HepG2 (cell line): Measurements from ENCODE around the gene CTNND1. TPM values are rescaled to one million over a fixed set of nuclear protein-coding genes. Genes with fewer than 3 reads are reported as not detected.

Source experiments
- ATAC-seq: fragments of 200-7000 bp; cut with Tn5 transposase; 3 replicates; pipeline ENCODE4 v1.9.1; 2020; ENCODE audit warnings: mild to moderate bottlenecking, moderate library complexity
- BruUV-seq: library from RNA; stranded (reverse); fragments of 400-500 nt; replicated peaks from 2 replicates; lab custom pipeline; 2021; lab: Mats Ljungman, UMichigan
- CTCF ChIA-PET: fragments of 300-600 bp; formaldehyde crosslinking; extraction: SDS; loops from one replicate; lab custom pipeline; 2021; ENCODE audit warnings: low total read pairs, inconsistent platforms, low intra/inter-chr PET ratio; lab: Yijun Ruan, JAX
- POLR2A ChIA-PET: fragments of 350-600 bp; sonication (Branson Sonifier 250); formaldehyde crosslinking; loops from one replicate; lab custom pipeline; 2020; ENCODE audit warnings: antibody characterized with exemption, inconsistent platforms; lab: Yijun Ruan, JAX
- DNase-seq: peaks from one replicate; pipeline ENCODE4 v3.0.0-alpha.2; 2015; ENCODE audit warnings: low spot score
- FAIRE-seq: peaks from 3 replicates; lab custom pipeline; 2011; peaks lifted over from hg19 to GRCh38; lab: Jason Lieb, UNC
- H2AFZ ChIP-seq: one replicate; pipeline ENCODE4 v1.6.1; 2011; ENCODE audit warnings: low read length, inconsistent platforms
- H3K27ac ChIP-seq: fragments of 300-600 bp; 3 replicates; pipeline ENCODE4 v1.8.0; 2011; ENCODE audit warnings: mixed run types, mild to moderate bottlenecking, mixed read lengths, low read length, inconsistent platforms; ENCODE audit not compliant: insufficient read depth; ENCODE audit errors: extremely low read length
- H3K27me3 ChIP-seq, 2 experiments: fragments of 200-600 bp in 1 of 2; 2 replicates in 1 of 2; 3 replicates in 1 of 2; pipeline versions ENCODE4 v1.6.0 to v1.8.0; 2011; ENCODE audit warnings: low read length in 2 of 2, mild to moderate bottlenecking in 2 of 2, moderate library complexity in 2 of 2, inconsistent platforms in 1 of 2; ENCODE audit not compliant: insufficient read depth in 2 of 2, control insufficient read depth in 1 of 2
- H3K36me3 ChIP-seq, 2 experiments: fragments of 200-600 bp in 1 of 2; replicated peaks in 1 of 2; 2 replicates in 1 of 2; 3 replicates in 1 of 2; pipeline versions ENCODE4 v1.5.1 to v1.8.0; 2011; ENCODE audit warnings: low read length in 2 of 2, inconsistent platforms in 1 of 2; ENCODE audit not compliant: insufficient read depth in 2 of 2, control insufficient read depth in 1 of 2
- H3K4me1 ChIP-seq: 2 replicates; pipeline ENCODE4 v1.5.1; 2012; ENCODE audit warnings: low read length, inconsistent platforms; ENCODE audit not compliant: insufficient read depth
- H3K4me2 ChIP-seq: 2 replicates; pipeline ENCODE4 v1.6.0; 2011; ENCODE audit warnings: low read depth, low read length, inconsistent platforms
- H3K4me3 ChIP-seq, 3 experiments: fragments of 200-600 bp in 1 of 3; sonication (generic), shearing (Covaris generic) in 1 of 3; replicated peaks in 1 of 3; 2 replicates each; pipeline ENCODE4 v1.5.1; 2011 to 2016; ENCODE audit warnings: low read length in 3 of 3, inconsistent platforms in 2 of 3, low read depth in 2 of 3, mild to moderate bottlenecking in 2 of 3, control low read depth in 1 of 3, mixed read lengths in 1 of 3; ENCODE audit not compliant: insufficient read depth in 1 of 3
- H3K79me2 ChIP-seq: one replicate; pipeline ENCODE4 v1.6.1; 2011; ENCODE audit warnings: low read length, inconsistent platforms; ENCODE audit not compliant: insufficient read depth
- H3K9ac ChIP-seq: 2 replicates; pipeline ENCODE4 v1.6.0; 2011; ENCODE audit warnings: mild to moderate bottlenecking, low read depth, low read length, inconsistent platforms; ENCODE audit not compliant: insufficient read depth
- H3K9me3 ChIP-seq: 2 replicates; pipeline ENCODE4 v1.5.1; 2012; ENCODE audit warnings: mild to moderate bottlenecking, low read length
- H4K20me1 ChIP-seq: 2 replicates; pipeline ENCODE4 v1.6.0; 2011; ENCODE audit warnings: inconsistent platforms, mild to moderate bottlenecking, low read length, moderate library complexity; ENCODE audit not compliant: insufficient read depth
- AGO2 ChIP-seq: fragments of 200-400 bp; formaldehyde crosslinking; optimal IDR thresholded peaks from 2 replicates; pipeline ENCODE3; 2017; ENCODE audit warnings: mild to moderate bottlenecking, low read depth, low read length, moderate library complexity
- CENPX ChIP-seq: sonication (generic); formaldehyde crosslinking; IDR thresholded peaks from 2 replicates; pipeline ENCODE4 v1.9.0; 2021; ENCODE audit warnings: mild to moderate bottlenecking, missing genetic modification reagents, moderate library complexity
- EHMT2 ChIP-seq: fragments of 200-600 bp; sonication (generic); IDR thresholded peaks from 2 replicates; pipeline ENCODE4 v1.7.0; 2017; ENCODE audit warnings: antibody characterized with exemption, low read depth, low read length, borderline replicate concordance
- EZH2 ChIP-seq: conservative IDR thresholded peaks from 2 replicates; pipeline ENCODE4 v1.6.1; 2012; ENCODE audit warnings: mild to moderate bottlenecking, low read depth, low read length, moderate library complexity
- HMGA1 ChIP-seq: sonication (generic); formaldehyde crosslinking; conservative IDR thresholded peaks from 2 replicates; pipeline ENCODE4 v1.4.0; 2020; ENCODE audit warnings: missing genetic modification reagents
- IKZF4 ChIP-seq: sonication (generic); formaldehyde crosslinking; IDR thresholded peaks from 2 replicates; pipeline ENCODE4 v1.5.1; 2020; ENCODE audit warnings: borderline replicate concordance, mild to moderate bottlenecking, low read depth, missing genetic modification reagents; ENCODE audit errors: not compliant biosample characterization
- NFKBIZ ChIP-seq: IDR thresholded peaks from 2 replicates; pipeline ENCODE4 v1.6.1; 2018; ENCODE audit warnings: missing genetic modification reagents, missing compliant biosample characterization
- PHF21A ChIP-seq: sonication (generic); formaldehyde crosslinking; IDR thresholded peaks from 2 replicates; pipeline ENCODE4 v1.5.0; 2020; ENCODE audit warnings: mild to moderate bottlenecking, missing genetic modification reagents
- POLR2AphosphoS5 ChIP-seq: IDR thresholded peaks from 2 replicates; pipeline ENCODE4 v1.6.1; 2012; ENCODE audit warnings: low read depth, low read length
- RFXANK ChIP-seq: IDR thresholded peaks from 2 replicates; pipeline ENCODE4 v1.6.1; 2016
- TARDBP ChIP-seq: sonication (generic); formaldehyde crosslinking; IDR thresholded peaks from 2 replicates; pipeline ENCODE4 v1.8.0; 2022; ENCODE audit warnings: mild to moderate bottlenecking, missing genetic modification reagents
- TBP ChIP-seq: sonication (generic); formaldehyde crosslinking; IDR thresholded peaks from 2 replicates; pipeline ENCODE4 v1.5.0; 2020; ENCODE audit warnings: missing genetic modification reagents
- ZBTB1 ChIP-seq: sonication (generic); formaldehyde crosslinking; IDR thresholded peaks from 2 replicates; pipeline ENCODE4 v1.4.0; 2020; ENCODE audit warnings: missing genetic modification reagents, borderline replicate concordance
- ZFP36L2 ChIP-seq: sonication (generic); formaldehyde crosslinking; IDR thresholded peaks from 2 replicates; pipeline ENCODE4 v1.4.0; 2020; ENCODE audit warnings: missing genetic modification reagents
- ZNF282 ChIP-seq: fragments of 450-650 bp; IDR thresholded peaks from 2 replicates; pipeline ENCODE4 v1.6.1; 2018; ENCODE audit not compliant: partially characterized antibody
- ZNF768 ChIP-seq: sonication (generic); formaldehyde crosslinking; IDR thresholded peaks from 2 replicates; pipeline ENCODE4 v1.4.0; 2020; ENCODE audit warnings: missing genetic modification reagents
- ZNF775 ChIP-seq: sonication (generic); formaldehyde crosslinking; IDR thresholded peaks from 2 replicates; pipeline ENCODE4 v1.4.0; 2020; ENCODE audit warnings: missing genetic modification reagents, mild to moderate bottlenecking, moderate library complexity, borderline replicate concordance
- WGBS: methylation state at CpG from one replicate; pipeline ENCODE4 v1.1.6; 2017; ENCODE audit warnings: low lambda C conversion rate; 5-methylcytosine and 5-hydroxymethylcytosine counted together
- in situ Hi-C: cut with HindIII; loops from 2 replicates; pipeline ENCODE4 v1.10.0; 2017; ENCODE audit warnings: low pct_unique_long_range_greater_than_20kb; ENCODE audit not compliant: extremely low pct_ligation_motif_present
- intact Hi-C: fragments of 100-400 bp; cut with micrococcal nuclease; formaldehyde crosslinking; loops from one replicate; pipeline ENCODE4 v1.10.0; 2022; ENCODE audit not compliant: unreplicated experiment
- polyA plus RNA-seq, 8 experiments: library from polyadenylated mRNA; depleted of rRNA in 3 of 8; stranded (reverse) in 7 of 8; unstranded in 1 of 8; fragments of >200 nt; fragmentation: Illumina TruSeq in 4 of 8; extraction: Trizol in 4 of 8; gene quantifications; 2 replicates each; pipeline versions ENCODE4 v1.2.1 to v1.2.3, GENCODE V29; 2011 to 2016; ENCODE audit warnings: low read depth in 4 of 8, missing spikeins in 1 of 8, mixed read lengths in 1 of 8; ENCODE audit not compliant: insufficient read depth in 1 of 8
- total RNA-seq, 5 experiments: library from RNA; depleted of rRNA; stranded (reverse); fragments of >200 nt; fragmentation: Illumina TruSeq; extraction: Trizol; gene quantifications; 2 replicates each; pipeline ENCODE4 v1.2.3, GENCODE V29; 2016; ENCODE audit warnings: low read depth in 1 of 5
- TF ChIP-seq, protein P1 (sequence below): sonication (generic); formaldehyde crosslinking; IDR thresholded peaks from 2 replicates; pipeline ENCODE4 v1.8.1; 2023; ENCODE audit warnings: mild to moderate bottlenecking, missing genetic modification reagents
- TF ChIP-seq, protein P2 (sequence below): sonication (generic); formaldehyde crosslinking; conservative IDR thresholded peaks from 2 replicates; pipeline ENCODE4 v1.4.0; 2020; ENCODE audit warnings: missing genetic modification reagents
- TF ChIP-seq, protein P3 (sequence below): IDR thresholded peaks from 2 replicates; pipeline ENCODE4 v1.6.1; 2016; ENCODE audit warnings: missing compliant biosample characterization, missing genetic modification reagents, borderline replicate concordance
- TF ChIP-seq, protein P4 (sequence below): sonication (generic); formaldehyde crosslinking; IDR thresholded peaks from 2 replicates; pipeline ENCODE4 v1.4.0; 2020; ENCODE audit warnings: mild to moderate bottlenecking, missing genetic modification reagents

CTNND1 gene
- total and polyA plus RNA-seq, 2 of the 13 experiments (the other 11 are each of a cell fraction or from before 2014, with no cell fraction given): 117 to 128 TPM

DNA sequence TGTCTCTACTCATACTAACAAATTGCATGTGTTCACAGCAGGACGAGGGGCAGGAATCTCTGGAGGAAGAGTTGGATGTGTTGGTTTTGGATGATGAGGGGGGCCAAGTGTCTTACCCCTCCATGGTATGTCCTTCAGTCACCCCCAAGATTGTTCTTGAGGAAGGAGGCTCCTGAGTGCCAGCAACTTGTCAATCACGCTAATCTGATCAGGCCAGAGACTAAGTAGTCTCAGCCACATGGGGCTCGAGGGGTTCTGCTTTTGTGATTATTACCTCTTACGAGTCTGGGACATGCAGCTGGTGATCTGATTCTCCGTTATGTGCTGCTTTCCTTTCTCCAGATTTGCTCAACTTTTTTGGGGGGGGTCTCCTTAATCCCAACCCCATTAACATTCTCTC, 54.3 kb downstream of the CTNND1 start (continued):
- TF ChIP-seq ZNF282 (no peak), IKZF4 (CRISPR knock-in tag) (no peak), PHF21A (CRISPR knock-in tag) (no peak), ZNF775 (CRISPR knock-in tag) (no peak), EZH2 (no peak)
- TF ChIP-seq, protein P1, sequence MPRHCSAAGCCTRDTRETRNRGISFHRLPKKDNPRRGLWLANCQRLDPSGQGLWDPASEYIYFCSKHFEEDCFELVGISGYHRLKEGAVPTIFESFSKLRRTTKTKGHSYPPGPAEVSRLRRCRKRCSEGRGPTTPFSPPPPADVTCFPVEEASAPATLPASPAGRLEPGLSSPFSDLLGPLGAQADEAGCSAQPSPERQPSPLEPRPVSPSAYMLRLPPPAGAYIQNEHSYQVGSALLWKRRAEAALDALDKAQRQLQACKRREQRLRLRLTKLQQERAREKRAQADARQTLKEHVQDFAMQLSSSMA (CRISPR knock-in tag): no peak
- TF ChIP-seq, protein P2, sequence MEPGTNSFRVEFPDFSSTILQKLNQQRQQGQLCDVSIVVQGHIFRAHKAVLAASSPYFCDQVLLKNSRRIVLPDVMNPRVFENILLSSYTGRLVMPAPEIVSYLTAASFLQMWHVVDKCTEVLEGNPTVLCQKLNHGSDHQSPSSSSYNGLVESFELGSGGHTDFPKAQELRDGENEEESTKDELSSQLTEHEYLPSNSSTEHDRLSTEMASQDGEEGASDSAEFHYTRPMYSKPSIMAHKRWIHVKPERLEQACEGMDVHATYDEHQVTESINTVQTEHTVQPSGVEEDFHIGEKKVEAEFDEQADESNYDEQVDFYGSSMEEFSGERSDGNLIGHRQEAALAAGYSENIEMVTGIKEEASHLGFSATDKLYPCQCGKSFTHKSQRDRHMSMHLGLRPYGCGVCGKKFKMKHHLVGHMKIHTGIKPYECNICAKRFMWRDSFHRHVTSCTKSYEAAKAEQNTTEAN: no peak
- TF ChIP-seq, protein P3, sequence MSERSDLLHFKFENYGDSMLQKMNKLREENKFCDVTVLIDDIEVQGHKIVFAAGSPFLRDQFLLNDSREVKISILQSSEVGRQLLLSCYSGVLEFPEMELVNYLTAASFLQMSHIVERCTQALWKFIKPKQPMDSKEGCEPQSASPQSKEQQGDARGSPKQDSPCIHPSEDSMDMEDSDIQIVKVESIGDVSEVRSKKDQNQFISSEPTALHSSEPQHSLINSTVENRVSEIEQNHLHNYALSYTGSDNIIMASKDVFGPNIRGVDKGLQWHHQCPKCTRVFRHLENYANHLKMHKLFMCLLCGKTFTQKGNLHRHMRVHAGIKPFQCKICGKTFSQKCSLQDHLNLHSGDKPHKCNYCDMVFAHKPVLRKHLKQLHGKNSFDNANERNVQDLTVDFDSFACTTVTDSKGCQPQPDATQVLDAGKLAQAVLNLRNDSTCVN (CRISPR knock-in tag): no peak
- TF ChIP-seq, protein P4, sequence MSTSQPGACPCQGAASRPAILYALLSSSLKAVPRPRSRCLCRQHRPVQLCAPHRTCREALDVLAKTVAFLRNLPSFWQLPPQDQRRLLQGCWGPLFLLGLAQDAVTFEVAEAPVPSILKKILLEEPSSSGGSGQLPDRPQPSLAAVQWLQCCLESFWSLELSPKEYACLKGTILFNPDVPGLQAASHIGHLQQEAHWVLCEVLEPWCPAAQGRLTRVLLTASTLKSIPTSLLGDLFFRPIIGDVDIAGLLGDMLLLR (CRISPR knock-in tag): no peak

DNA sequence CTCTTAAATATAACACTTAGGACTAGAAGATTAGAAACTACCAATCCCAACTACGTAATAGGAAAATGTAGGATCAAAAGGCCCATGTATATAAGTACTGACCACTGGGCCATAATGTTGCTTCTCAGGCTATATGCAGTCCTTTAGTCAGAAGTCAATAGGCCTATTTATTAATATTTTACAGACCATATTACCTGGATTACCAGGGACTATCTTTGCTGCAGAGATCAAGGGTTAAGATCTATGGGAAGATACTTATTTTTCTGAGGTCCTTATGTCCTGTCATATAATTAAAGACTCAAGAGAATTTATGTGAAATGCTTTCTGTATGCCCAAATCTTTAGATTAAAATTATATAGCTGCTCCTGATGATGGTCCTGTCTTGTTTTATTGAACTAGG, 57.2 kb downstream of the CTNND1 start:
- ATAC-seq (no peak), FAIRE-seq (no peak)
- Histone ChIP-seq H3K9ac (no peak overlapping the region), H3K9me3 (no peaks in the 10 kb centered on the region), H3K27ac (no peak overlapping the region), H3K4me1 (peaks cover 15% of the 10 kb centered on the region), H3K79me2 (no peaks in the 10 kb centered on the region), H3K36me3 (peaks cover 14 to 37% of the 10 kb centered on the region in 2 experiments), H4K20me1 (no peaks in the 10 kb centered on the region), H3K4me2 (no peak overlapping the region)
- no TSS peak for BruUV-seq
- intact Hi-C loops (loop anchor here (5.0 kb wide), 1 partner anchor 468 kb away; no protein-coding TSS in a partner anchor), in situ Hi-C loops (no loop called here)
- CTCF ChIA-PET: no interaction called here
- WGBS: 96% methylated on average over 1 of the region's 1 CpG
- TF ChIP-seq POLR2AphosphoS5: peak; percentile 28; the same call in 1 of the 2 replicates
- no peak for TF ChIP-seq ZBTB1 (CRISPR knock-in tag)
- no peak for TF ChIP-seq HMGA1 (CRISPR knock-in tag)
- TF ChIP-seq RFXANK (CRISPR knock-in tag): no peak
- TF ChIP-seq TBP (CRISPR knock-in tag): no peak
- TF ChIP-seq AGO2: peak; percentile 54
- TF ChIP-seq ZNF768 (CRISPR knock-in tag): no peak
- no peak for TF ChIP-seq TARDBP (CRISPR knock-in tag)
- TF ChIP-seq CENPX (CRISPR knock-in tag): no peak
- no peak for TF ChIP-seq ZFP36L2 (CRISPR knock-in tag)
- no peak for TF ChIP-seq NFKBIZ (CRISPR knock-in tag)
- no peak for TF ChIP-seq EHMT2
- TF ChIP-seq, all 625 proteins: peak for 2
- DNase-seq: no peak
- no peak overlapping the region for H2AFZ ChIP-seq
- POLR2A ChIA-PET: no interaction called here
- no peak overlapping the region for H3K4me3 ChIP-seq
- H3K27me3 ChIP-seq: no peaks in the 10 kb centered on the region
